Brain pericyte (primary cell): ENCODE data around the gene ENDOV.

Source experiments
- DNase-seq: peaks from one replicate; pipeline ENCODE4 v3.0.0-alpha.2; 2012; ENCODE audit warnings: low read depth, low spot score

ENDOV gene

GRCh38 chr17:80415626-80416137 lies 715 bp downstream of the ENDOV start:
- no peak for DNase-seq

DNA sequence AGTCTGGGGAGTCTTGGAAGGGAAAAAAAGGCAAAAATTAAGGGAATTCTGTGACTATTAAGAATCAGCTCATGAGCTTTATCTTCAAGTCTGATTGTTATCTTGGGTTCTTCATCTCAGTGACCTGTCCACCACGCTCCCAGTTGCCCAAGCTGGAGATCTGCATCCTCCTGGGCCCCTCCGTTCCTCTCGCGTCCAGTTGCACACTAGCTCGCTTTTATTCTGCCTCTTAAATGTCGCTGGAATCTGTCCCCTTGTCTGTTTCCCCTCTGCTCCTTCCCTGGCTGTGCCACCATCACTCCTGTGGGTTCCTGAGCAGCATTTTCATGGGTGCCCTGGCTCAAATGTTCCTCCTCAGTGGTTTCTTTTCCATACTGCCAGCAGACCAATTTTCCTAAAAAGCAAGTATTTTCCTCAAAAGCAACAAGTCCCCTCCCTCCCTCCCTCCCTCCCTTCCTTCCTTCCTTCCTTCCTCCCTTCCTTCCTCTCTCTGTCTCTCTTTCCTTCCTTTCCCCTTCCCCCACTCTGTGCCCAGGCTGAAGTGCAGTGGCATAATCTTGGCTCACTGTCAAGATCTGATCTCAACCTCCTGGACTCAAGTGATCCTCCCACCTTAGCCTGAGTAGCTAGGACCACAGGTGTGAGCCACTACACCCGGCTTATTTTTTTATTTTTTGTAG lies 1.4 kb downstream of the ENDOV start:
- no peak for DNase-seq

DNA sequence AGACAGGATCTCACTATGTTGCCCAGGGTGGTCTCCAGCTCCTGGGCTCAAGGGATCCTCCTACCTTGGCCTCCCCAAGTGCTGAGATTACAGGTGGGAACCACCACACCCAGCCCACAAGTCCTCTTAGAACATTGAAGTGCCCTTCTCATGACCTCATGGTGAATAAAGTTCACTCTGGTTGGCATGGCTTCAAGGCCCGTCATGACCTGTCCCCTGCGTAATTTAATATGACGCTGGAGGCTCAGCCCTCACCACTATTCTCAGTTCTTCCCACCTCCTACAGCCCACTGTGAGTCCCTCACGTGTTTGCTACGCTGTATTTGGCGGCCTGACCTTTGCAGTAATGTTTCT lies 1.9 kb downstream of the ENDOV start:
- DNase-seq: no peak

DNA sequence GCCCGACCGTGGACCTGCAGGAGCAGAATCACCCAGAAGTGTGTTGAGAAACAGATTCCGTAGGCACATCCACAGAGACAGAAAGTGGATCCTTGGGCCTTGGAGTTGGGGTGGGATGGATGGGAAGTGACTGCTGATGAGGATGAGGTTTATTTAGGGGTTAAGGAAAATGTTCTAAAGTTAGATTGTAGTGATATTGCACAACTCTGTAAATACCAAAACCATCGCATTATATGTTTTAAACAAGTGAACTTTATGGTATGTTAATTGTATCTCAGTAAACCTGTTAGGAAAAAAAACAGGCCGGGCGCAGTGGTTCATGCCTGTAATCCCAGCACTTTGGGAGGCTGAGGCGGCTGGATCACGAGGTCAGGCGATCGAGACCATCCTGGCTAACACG lies 3.6 kb downstream of the ENDOV start:
- no peak for DNase-seq

DNA sequence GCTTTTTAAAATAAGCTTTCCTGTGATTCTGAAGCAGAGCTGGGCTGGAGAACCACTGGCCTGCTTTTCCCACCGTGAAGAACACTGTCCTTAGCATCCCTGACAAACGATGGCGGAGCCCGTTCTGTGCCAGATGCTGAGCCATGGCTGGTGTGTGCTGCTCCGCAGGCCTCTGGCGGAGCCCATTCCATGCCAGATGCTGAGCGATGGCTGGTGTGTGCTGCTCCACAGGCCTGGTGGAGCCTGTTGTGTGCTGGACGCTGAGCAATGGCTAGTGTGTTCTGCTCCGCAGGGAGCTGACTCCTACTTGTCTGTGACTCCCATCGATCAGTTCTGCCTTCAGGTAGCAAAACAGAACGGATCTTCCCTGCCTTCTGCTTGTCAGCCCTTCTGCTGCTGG lies 4.3 kb downstream of the ENDOV start:
- no peak for DNase-seq

- no peak for DNase-seq
Observed at GRCh38 chr17:80421381-80422090, 6.6 kb downstream of the ENDOV start.

GRCh38 chr17:80422276-80422675 lies 7.3 kb downstream of the ENDOV start:
- DNase-seq: no peak

- DNase-seq: no peak
Observed at GRCh38 chr17:80422981-80423380, 8.0 kb downstream of the ENDOV start.

- DNase-seq: no peak
Observed at GRCh38 chr17:80423536-80424225, 8.7 kb downstream of the ENDOV start.

DNA sequence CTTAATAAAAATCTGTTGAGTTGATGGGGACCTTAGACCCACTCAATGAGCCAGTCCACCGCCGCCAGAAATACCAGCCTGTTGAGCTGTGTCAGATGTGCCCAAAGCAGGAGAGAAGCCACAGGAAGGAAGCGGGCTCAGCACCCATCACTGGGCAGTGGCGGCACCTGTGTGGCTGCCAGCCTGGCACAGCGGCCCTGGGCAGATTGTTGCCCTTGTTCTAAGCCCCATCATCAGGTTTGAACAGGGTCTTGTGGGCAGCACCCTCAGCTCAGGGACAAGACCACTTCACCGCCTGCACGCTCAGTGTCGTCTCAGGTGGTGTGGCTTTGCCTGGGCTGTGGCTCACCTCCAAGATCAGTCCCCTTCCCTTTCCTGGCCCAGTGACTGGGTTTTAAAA lies 9.3 kb downstream of the ENDOV start:
- no peak for DNase-seq

DNA sequence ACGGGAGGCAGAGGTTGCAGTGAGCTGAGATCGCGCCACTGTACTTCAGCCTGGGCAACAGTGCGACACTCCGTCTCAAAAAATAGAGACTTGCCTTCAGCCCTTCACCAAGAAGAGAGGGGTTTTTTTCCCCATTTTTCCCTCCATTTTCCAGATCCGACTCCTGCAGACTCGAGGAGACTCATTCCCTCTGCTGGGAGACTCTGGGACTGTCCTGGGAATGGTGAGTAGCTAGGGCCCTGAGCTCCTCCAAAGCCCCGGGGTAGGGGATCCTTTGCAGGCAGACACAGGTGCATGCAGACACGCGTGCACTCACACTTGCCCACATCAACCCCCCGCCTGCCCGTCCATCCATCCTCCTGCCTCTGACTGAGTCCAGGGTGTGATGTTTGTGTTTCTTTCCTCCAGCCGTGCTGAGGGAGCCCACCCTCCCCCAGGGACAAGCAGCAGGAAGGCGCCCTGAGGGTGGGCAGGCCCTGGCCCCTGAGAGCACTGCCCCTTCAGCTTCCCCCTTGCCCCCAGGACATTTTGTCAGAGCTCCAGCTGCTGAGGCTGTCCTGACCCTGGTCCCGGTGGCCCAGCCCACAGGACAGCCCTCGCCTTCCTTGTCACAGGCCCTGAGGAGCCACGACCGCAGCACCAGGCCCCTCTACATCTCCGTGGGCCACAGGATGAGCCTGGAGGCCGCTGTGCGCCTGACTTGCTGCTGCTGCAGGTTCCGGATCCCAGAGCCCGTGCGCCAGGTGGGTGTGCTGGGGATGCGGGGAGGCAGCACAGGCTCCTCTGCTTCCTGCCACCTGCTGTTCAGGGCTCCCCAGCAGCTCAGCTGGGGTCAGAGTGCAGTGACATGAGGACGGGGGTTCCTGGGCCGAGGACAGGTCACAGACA lies 10.2 kb downstream of the ENDOV start:
- DNase-seq: no peak

GRCh38 chr17:80425835-80426426 lies 11.0 kb downstream of the ENDOV start:
- no peak for DNase-seq

GRCh38 chr17:80426671-80427326 lies 11.8 kb downstream of the ENDOV start:
- DNase-seq: no peak

- DNase-seq: no peak
Observed at GRCh38 chr17:80427366-80428282, 12.7 kb downstream of the ENDOV start.

- DNase-seq: no peak
Observed at GRCh38 chr17:80428363-80428762, 13.4 kb downstream of the ENDOV start.

GRCh38 chr17:80428796-80429195 lies 13.8 kb downstream of the ENDOV start:
- DNase-seq: no peak

- DNase-seq: no peak
Observed at GRCh38 chr17:80429356-80430275, 14.6 kb downstream of the ENDOV start.

- DNase-seq: no peak
Observed at GRCh38 chr17:80430446-80431245, 15.7 kb downstream of the ENDOV start.
